Parathyroid adenoma (tissue), 2 donors: ENCODE results near the gene ANKH.

Experiments
- H2AFZ ChIP-seq: fragments of 300-600 bp; sonication (generic); one replicate; pipeline ENCODE4 v1.7.0; 2017; ENCODE audit warnings: antibody characterized with exemption, mild to moderate bottlenecking
- H3K27ac ChIP-seq: fragments of 300-600 bp; sonication (generic); one replicate; pipeline ENCODE4 v1.7.0; 2017
- H3K27me3 ChIP-seq: fragments of 300-600 bp; sonication (generic); one replicate; pipeline ENCODE4 v1.7.0; 2017; ENCODE audit warnings: low read length; ENCODE audit not compliant: control insufficient read depth, insufficient read depth
- H3K36me3 ChIP-seq: fragments of 300-600 bp; sonication (generic); one replicate; pipeline ENCODE4 v1.7.0; 2017; ENCODE audit warnings: low read length; ENCODE audit not compliant: control insufficient read depth, insufficient read depth
- H3K4me1 ChIP-seq: fragments of 300-600 bp; sonication (generic); one replicate; pipeline ENCODE4 v1.7.0; 2017; ENCODE audit warnings: control low read depth
- H3K4me2 ChIP-seq: fragments of 300-600 bp; sonication (generic); one replicate; pipeline ENCODE4 v1.7.0; 2017; ENCODE audit warnings: low read length
- H3K4me3 ChIP-seq: fragments of 300-600 bp; sonication (generic); one replicate; pipeline ENCODE4 v1.7.0; 2017; ENCODE audit warnings: low read depth, low read length
- H3K79me2 ChIP-seq: fragments of 300-600 bp; sonication (generic); one replicate; pipeline ENCODE4 v1.7.0; 2017; ENCODE audit warnings: control low read depth
- H3K9ac ChIP-seq: fragments of 300-600 bp; sonication (generic); one replicate; pipeline ENCODE4 v1.7.0; 2017; ENCODE audit warnings: mild to moderate bottlenecking
- H3K9me3 ChIP-seq: fragments of 300-600 bp; sonication (generic); one replicate; pipeline ENCODE4 v1.7.0; 2017; ENCODE audit warnings: low read length; ENCODE audit not compliant: control insufficient read depth
- CTCF ChIP-seq: fragments of 300-600 bp; sonication (generic); IDR thresholded peaks from one replicate; pipeline ENCODE4 v1.7.0; 2017; ENCODE audit warnings: antibody characterized with exemption, mild to moderate bottlenecking
- donor health status: primary hyperparathyroidism.

The ANKH gene

GRCh38 chr5:14864181-14864812, 7.3 kb downstream of the ANKH start:
- Histone ChIP-seq H3K27ac (no peak overlapping the region), H3K4me3 (no peak overlapping the region), H3K4me1 (peaks cover 9% of the 10 kb centered on the region), H3K27me3 (no peaks in the 10 kb centered on the region), H3K36me3 (no peaks in the 10 kb centered on the region), H3K4me2 (no peak overlapping the region), H3K9me3 (no peaks in the 10 kb centered on the region), H3K79me2 (peaks cover 56% of the 10 kb centered on the region), H3K9ac (no peak overlapping the region), H2AFZ (no peak overlapping the region)
- TF ChIP-seq CTCF, result no peak

- no peaks in the 10 kb centered on the region for H3K27me3 ChIP-seq
- H3K9ac ChIP-seq, result no peak overlapping the region
- H3K4me1 ChIP-seq, result peaks cover 9% of the 10 kb centered on the region
- no peaks in the 10 kb centered on the region for H3K9me3 ChIP-seq
- H3K4me2 ChIP-seq, result no peak overlapping the region
- H3K27ac ChIP-seq, result no peak overlapping the region
- peaks cover 55% of the 10 kb centered on the region for H3K79me2 ChIP-seq
- no peaks in the 10 kb centered on the region for H3K36me3 ChIP-seq
- H3K4me3 ChIP-seq, result no peak overlapping the region
- no peak overlapping the region for H2AFZ ChIP-seq
- TF ChIP-seq CTCF, result no peak
Measured at GRCh38 chr5:14863105-14863504, 8.5 kb downstream of the ANKH start.

- H3K79me2 ChIP-seq, result peaks cover 54% of the 10 kb centered on the region
- H3K4me3 ChIP-seq, result no peak overlapping the region
- no peak overlapping the region for H3K4me2 ChIP-seq
- H3K9me3 ChIP-seq, result no peaks in the 10 kb centered on the region
- H3K27ac ChIP-seq, result no peak overlapping the region
- H3K4me1 ChIP-seq, result peaks cover 9% of the 10 kb centered on the region
- H2AFZ ChIP-seq, result no peak overlapping the region
- no peaks in the 10 kb centered on the region for H3K27me3 ChIP-seq
- no peak overlapping the region for H3K9ac ChIP-seq
- TF ChIP-seq CTCF, result no peak
- H3K36me3 ChIP-seq, result no peaks in the 10 kb centered on the region
Measured at GRCh38 chr5:14861123-14861765, 10.3 kb downstream of the ANKH start.

- no peak for TF ChIP-seq CTCF
- H3K4me1 ChIP-seq, result peaks cover 9% of the 10 kb centered on the region
- H3K27ac ChIP-seq, result no peak overlapping the region
Measured at GRCh38 chr5:14859980-14860379, 11.6 kb downstream of the ANKH start.

GRCh38 chr5:14859150-14859549, 12.4 kb downstream of the ANKH start:
- no peak overlapping the region for H3K9ac ChIP-seq
- peaks cover 45% of the 10 kb centered on the region for H3K79me2 ChIP-seq
- H3K36me3 ChIP-seq, result no peaks in the 10 kb centered on the region
- no peak for TF ChIP-seq CTCF
- no peak overlapping the region for H3K27ac ChIP-seq
- no peak overlapping the region for H2AFZ ChIP-seq
- no peaks in the 10 kb centered on the region for H3K9me3 ChIP-seq
- no peak overlapping the region for H3K4me2 ChIP-seq
- no peaks in the 10 kb centered on the region for H3K27me3 ChIP-seq
- peaks cover 5% of the 10 kb centered on the region for H3K4me1 ChIP-seq
- H3K4me3 ChIP-seq, result no peak overlapping the region

More at GRCh38 chr5:14859980-14860379, 11.6 kb downstream of the ANKH start:
- Histone ChIP-seq H3K36me3 (no peaks in the 10 kb centered on the region), H3K79me2 (peaks cover 51% of the 10 kb centered on the region), H3K9ac (no peak overlapping the region), H3K9me3 (no peaks in the 10 kb centered on the region), H3K27me3 (no peaks in the 10 kb centered on the region), H3K4me2 (no peak overlapping the region), H3K4me3 (no peak overlapping the region), H2AFZ (no peak overlapping the region)
